C1 segment of cervical spinal cord (tissue), 14 donors: ENCODE results near the gene DCLK1.

Experiments used
- DNase-seq, 14 donors: peaks; one replicate each; lab custom pipeline; 2025; lab: John Stamatoyannopoulos, UW

Gene DCLK1

DNA sequence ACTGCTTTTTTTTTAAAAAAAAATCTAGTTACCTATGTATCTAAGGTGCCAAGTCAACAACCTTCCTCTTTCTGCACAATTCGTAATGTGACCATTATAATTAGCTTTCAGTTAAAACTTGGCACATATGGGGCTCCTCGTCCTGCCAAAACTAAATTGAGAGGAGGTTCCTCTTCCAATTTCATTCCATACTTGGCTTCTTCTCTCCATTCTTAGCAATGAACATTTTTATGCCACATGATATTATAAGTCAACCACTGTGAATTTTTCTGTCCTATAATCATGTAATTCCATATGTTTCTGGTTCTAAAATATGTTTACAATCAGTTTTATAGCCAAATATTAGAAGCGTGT is 177.0 kb downstream of the DCLK1 start:
- DNase-seq, result peak in 1 of 14 donors; percentile 88

- DNase-seq, result peak; percentile 3 to 99 (median 66)
These were observed 177.5 kb downstream of the DCLK1 start for GRCh38 chr13:35953537-35954206.

- DNase-seq, result no peak
These were observed 183.9 kb downstream of the DCLK1 start for GRCh38 chr13:35947315-35947714.

- no peak for DNase-seq
These were observed 185.8 kb downstream of the DCLK1 start for GRCh38 chr13:35945368-35945767.

- DNase-seq, result no peak
These were observed 189.8 kb downstream of the DCLK1 start for GRCh38 chr13:35941374-35941773.

DNA sequence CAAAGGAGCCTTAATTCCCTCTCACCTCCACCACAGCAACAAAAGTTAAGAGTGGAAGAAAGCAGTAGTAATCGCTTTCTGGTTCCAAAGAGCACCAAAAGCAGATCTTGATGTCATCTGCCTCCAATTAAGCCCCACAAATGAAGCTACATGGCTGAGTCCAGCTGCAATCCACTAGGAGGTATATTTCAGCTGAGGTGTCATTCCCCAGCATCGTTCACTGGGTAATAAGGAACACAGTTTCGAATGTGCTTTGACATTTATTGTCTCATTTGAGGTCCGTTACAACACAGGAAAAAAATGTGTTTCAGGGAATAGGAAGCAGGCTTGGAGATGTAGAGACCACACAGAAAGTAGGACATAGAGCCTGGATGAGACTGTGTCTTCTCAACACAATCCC is 190.4 kb downstream of the DCLK1 start:
- no peak for DNase-seq

- peak in 3 of 14 donors; percentile 14 to 27 (median 17) for DNase-seq
These were observed 194.8 kb downstream of the DCLK1 start for GRCh38 chr13:35936246-35936978.

- DNase-seq, result no peak
These were observed 200.2 kb downstream of the DCLK1 start for GRCh38 chr13:35930665-35931631.

GRCh38 chr13:35927567-35928021 is 203.6 kb downstream of the DCLK1 start:
- no peak for DNase-seq

DNA sequence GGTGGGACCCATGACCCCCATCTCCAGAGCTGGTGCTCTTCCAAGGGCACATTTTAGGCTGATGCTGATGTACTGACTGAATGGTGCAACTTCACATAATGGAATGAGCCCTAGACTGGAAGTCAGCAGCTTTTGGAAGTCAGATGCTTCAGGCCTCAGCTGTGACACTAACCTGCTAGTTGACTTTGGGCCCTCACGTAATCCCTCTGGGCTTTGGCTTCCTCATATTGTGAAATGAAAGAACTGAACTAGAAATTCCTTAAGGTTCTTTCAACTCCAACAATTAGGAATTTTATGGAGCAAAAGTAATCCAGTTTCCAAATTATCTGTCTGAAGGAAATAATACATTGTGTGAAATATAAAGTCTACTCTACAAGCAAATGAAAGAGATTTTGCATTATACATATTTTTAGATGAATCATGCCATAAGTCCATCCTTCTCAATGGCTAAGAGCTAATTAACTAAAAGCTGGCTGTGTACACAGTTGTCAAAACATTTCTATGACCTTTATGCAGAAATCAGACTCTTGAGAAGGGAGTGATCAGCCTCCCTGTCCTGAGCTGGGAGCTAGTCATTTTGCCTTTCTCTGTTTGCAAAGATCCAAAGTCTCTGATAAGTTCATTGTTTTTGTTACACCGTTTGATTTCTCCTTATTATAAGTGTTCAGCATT is 204.2 kb downstream of the DCLK1 start:
- DNase-seq, result no peak

DNA sequence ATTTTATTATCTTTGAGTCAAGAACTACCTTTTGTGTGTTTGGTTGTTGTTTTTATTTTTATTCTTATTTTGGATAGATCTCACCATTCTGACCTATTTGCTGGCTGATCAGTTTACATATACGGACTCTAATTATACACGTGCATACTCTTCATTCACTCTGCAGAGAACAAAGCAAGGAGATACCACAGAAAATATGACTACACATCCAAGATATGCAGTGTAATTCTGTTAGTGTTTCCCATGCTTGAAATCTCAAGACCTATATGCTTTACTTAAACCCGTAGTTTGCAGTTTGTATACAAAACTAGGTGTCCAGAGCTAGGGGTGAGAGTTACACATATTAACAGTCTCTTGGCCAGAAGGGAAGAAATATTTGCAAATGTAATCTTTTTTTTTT is 205.5 kb downstream of the DCLK1 start:
- DNase-seq, result no peak

DNA sequence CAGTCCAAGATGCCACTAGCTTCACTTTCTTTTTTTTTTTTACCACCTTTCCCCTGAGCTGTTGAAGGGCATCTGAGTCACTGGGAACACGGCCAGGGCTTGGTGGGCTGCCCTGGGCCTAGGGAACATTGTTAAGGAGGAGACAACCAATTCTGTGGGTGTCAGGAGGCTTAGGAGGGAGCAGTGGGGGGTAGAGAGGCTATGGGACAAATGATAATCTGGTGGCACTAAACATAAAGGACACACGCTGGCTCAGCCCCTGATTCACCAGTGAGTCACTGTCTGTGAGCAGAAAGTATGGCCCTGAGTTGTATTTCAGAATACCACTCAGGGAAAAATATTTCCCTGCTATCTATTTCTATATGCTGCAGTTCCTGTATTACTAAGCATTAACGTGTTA is 207.8 kb downstream of the DCLK1 start:
- peak in 1 of 14 donors; percentile 15 for DNase-seq

DNA sequence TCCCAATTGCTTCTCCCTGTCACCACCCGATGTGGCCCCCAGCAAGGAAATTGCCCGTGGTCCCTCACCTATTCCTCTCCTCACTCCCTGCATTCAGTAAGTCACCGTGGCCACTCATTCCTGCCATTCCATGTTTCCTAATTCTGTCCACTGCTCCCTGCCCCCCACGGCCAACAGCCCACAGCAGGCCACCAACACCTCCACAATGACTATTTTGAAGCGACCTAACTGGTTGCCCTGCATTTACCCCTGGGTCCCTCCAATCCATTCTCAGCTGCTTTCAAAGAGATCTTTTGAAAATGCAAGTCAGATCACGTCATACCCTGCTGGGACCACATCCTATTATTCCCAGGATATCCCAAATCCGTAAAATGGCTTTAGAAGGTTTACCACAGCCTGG is 210.4 kb downstream of the DCLK1 start:
- DNase-seq, result no peak

- no peak for DNase-seq
These were observed 213.1 kb downstream of the DCLK1 start for GRCh38 chr13:35917942-35918645.

DNA sequence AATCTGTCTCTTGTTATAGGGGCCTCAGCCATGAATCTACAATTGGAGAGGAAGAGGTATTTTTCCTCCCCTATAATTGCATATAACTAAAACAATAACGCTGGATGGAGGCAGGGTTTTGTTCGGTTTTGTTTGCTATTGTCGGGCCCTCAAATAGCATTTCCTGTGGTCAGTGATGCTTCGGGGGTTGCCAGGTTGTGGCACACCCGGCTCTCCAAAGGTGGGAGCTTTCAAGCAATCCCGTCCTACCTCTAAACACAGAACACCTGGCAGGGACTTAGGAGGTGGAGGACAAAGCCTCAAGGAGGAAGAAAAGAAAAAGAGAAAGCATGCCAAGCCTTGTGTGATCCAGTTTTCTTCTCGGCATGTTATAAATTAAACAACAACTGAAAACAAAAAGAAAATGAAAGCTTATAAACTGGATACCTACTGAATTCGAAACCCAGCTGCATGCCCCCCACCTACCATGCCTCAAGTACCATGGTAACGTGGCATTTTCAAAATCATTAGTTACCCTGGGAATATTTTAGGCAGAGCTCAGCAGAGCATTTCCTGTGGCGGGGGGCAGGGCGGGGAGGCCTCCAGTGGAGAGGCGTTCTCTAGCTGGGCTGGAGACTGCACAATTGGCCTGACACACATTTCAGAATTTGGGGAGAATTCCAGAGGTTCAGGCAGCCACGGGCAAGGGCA is 213.8 kb downstream of the DCLK1 start:
- DNase-seq, result peak in 6 of 14 donors; percentile 6 to 39 (median 12)

GRCh38 chr13:35916146-35916545 is 215.0 kb downstream of the DCLK1 start:
- DNase-seq, result no peak

DNA sequence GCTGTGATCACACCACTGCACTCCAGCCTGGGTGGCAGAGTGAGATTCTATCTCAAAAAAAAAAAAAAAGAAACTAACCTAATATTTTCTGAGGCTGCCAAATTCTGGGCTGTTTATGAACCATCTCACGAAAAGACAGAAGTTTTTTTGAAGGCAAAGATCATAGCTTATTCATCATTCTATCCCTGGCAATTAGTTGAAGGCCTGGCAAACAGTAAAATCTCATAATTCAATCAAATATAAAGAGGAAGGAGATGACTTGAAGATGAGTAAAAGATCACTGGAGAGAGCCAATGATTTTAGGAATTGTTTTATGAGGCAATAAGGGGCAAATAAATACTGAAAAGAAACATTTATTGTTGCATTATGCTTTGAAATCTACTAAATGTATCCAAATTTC is 216.5 kb downstream of the DCLK1 start:
- no peak for DNase-seq

DNA sequence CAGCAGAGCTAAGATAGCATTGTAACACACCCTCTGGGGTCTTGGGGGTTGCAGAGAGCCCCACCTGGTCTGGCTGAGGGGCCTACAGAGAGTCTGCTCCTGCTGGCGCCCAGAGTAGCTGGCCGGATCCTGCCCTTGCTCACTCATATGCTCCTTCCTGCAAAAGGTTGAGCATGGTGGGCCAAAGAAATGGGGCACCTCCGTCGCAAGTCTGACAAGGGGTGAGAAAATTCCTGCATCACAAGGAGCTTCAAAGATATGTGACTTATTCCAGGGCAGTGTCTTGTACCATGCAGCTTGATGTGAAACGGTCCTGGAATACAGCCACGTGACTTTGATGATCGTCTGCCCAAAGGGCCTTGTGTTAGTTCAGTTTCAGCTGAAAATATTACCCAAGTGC is 218.3 kb downstream of the DCLK1 start:
- no peak for DNase-seq

- DNase-seq, result no peak
These were observed 221.2 kb downstream of the DCLK1 start for GRCh38 chr13:35909837-35910540.

DNA sequence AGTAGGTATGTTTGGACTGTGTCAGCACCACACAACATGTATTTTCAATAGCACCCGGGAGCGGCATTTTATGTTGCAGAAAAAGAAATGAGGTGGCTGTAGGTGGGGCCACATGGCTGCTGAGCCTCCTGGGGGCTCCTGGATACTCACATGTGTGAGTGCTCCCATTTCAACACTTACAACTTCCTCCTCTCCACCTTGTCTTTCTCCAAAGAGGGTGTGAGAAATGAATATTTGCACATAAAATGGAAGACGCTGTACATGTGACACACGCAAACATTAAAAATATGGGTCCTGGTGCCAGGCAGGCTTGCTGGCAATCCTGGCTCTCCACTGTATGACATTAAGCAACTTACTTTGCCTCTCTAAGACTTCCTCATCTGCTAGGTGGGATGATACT is 222.1 kb downstream of the DCLK1 start:
- no peak for DNase-seq
